HEK293 (cell line): ENCODE data around the gene MED8.

Experiments used
- CTCF ChIA-PET: fragments of 350-600 bp; formaldehyde crosslinking; extraction: SDS; loops from one replicate; lab custom pipeline; 2021; ENCODE audit warnings: antibody characterized with exemption; lab: Yijun Ruan, JAX
- POLR2A ChIA-PET: fragments of 300-600 bp; formaldehyde crosslinking; extraction: SDS; loops from one replicate; lab custom pipeline; 2020; ENCODE audit warnings: antibody characterized with exemption, inconsistent platforms; lab: Yijun Ruan, JAX
- H3K27ac ChIP-seq: fragments of 200-500 bp; sonication (Bioruptor generic); 2 replicates; pipeline ENCODE4 v1.5.1; 2014; ENCODE audit warnings: low read depth, low read length, control low read depth, inconsistent platforms; ENCODE audit errors: extremely low read depth
- H3K36me3 ChIP-seq, 2 experiments: fragments of 200-500 bp in 1 of 2; sonication (Bioruptor generic) in 1 of 2; 1 replicate in 1 of 2; 2 replicates in 1 of 2; pipeline ENCODE4 v1.5.1; 2014 to 2017; ENCODE audit warnings: inconsistent platforms in 2 of 2, low read length in 2 of 2; ENCODE audit not compliant: control insufficient read depth in 2 of 2, insufficient read depth in 1 of 2
- H3K4me1 ChIP-seq: fragments of 200-500 bp; sonication (Bioruptor generic); 2 replicates; pipeline ENCODE4 v1.5.1; 2014; ENCODE audit warnings: mild to moderate bottlenecking, low read length, inconsistent platforms; ENCODE audit not compliant: control insufficient read depth, insufficient read depth
- H3K4me3 ChIP-seq: 2 replicates; pipeline ENCODE4 v1.5.1; 2011; ENCODE audit warnings: low read depth, mild to moderate bottlenecking, control low read depth, low read length, moderate library complexity
- H3K9me3 ChIP-seq: fragments of 200-500 bp; sonication (Bioruptor generic); 2 replicates; pipeline ENCODE4 v1.5.1; 2014; ENCODE audit warnings: low read depth, low read length, inconsistent platforms; ENCODE audit not compliant: control insufficient read depth, insufficient read depth
- KLF7 ChIP-seq: fragments of 450-650 bp; formaldehyde crosslinking; IDR thresholded peaks from 2 replicates; pipeline ENCODE4 v1.5.1; 2016; ENCODE audit warnings: missing biosample characterization, missing genetic modification characterization, borderline replicate concordance
- ZNF140 ChIP-seq: fragments of 450-650 bp; formaldehyde crosslinking; IDR thresholded peaks from 2 replicates; pipeline ENCODE4 v1.5.1; 2016; ENCODE audit warnings: missing biosample characterization, missing genetic modification characterization
- ZNF146 ChIP-seq: fragments of 450-650 bp; formaldehyde crosslinking; IDR thresholded peaks from 2 replicates; pipeline ENCODE4 v1.5.1; 2016; ENCODE audit warnings: missing biosample characterization, missing genetic modification characterization
- ZNF2 ChIP-seq: fragments of 450-650 bp; formaldehyde crosslinking; IDR thresholded peaks from 2 replicates; pipeline ENCODE4 v1.5.1; 2016; ENCODE audit warnings: missing biosample characterization, missing genetic modification characterization
- ZNF274 ChIP-seq, 2 experiments: fragments of 200-500 bp in 1 of 2; fragments of 450-650 bp in 1 of 2; sonication (Bioruptor generic) in 1 of 2; formaldehyde crosslinking in 1 of 2; IDR thresholded peaks; 2 replicates each; pipeline versions ENCODE4 v1.5.1 to v1.6.1; 2014 to 2016; ENCODE audit warnings: borderline replicate concordance in 1 of 2, inconsistent platforms in 1 of 2, low read length in 1 of 2, missing biosample characterization in 1 of 2, missing genetic modification characterization in 1 of 2
- ZNF354C ChIP-seq: fragments of 450-650 bp; formaldehyde crosslinking; IDR thresholded peaks from 2 replicates; pipeline ENCODE4 v1.5.1; 2016; ENCODE audit warnings: missing biosample characterization, missing genetic modification characterization, low read depth, borderline replicate concordance
- TF ChIP-seq, protein P1 (sequence below): fragments of 450-650 bp; formaldehyde crosslinking; IDR thresholded peaks from 2 replicates; pipeline ENCODE4 v1.5.1; 2017; ENCODE audit warnings: missing biosample characterization, mild to moderate bottlenecking, missing genetic modification characterization, moderate library complexity
- TF ChIP-seq, protein P2 (sequence below): fragments of 450-650 bp; formaldehyde crosslinking; IDR thresholded peaks from 2 replicates; pipeline ENCODE4 v1.5.1; 2016; ENCODE audit warnings: missing biosample characterization, missing genetic modification characterization, low read depth
- TF ChIP-seq, protein P3 (sequence below): fragments of 450-650 bp; formaldehyde crosslinking; IDR thresholded peaks from 2 replicates; pipeline ENCODE4 v1.5.1; 2016; ENCODE audit warnings: missing biosample characterization, missing genetic modification characterization
- TF ChIP-seq, protein P4 (sequence below): fragments of 450-650 bp; formaldehyde crosslinking; IDR thresholded peaks from 2 replicates; pipeline ENCODE4 v1.5.1; 2017; ENCODE audit warnings: missing biosample characterization, missing genetic modification characterization
- TF ChIP-seq, protein P5 (sequence below): fragments of 450-650 bp; formaldehyde crosslinking; IDR thresholded peaks from 2 replicates; pipeline ENCODE4 v1.5.1; 2016; ENCODE audit warnings: missing biosample characterization, missing genetic modification characterization
- TF ChIP-seq, protein P6 (sequence below): fragments of 450-650 bp; formaldehyde crosslinking; IDR thresholded peaks from 2 replicates; pipeline ENCODE4 v1.5.1; 2016; ENCODE audit warnings: missing biosample characterization, missing genetic modification characterization, low read depth
- TF ChIP-seq, protein P7 (sequence below): fragments of 450-650 bp; formaldehyde crosslinking; IDR thresholded peaks from 2 replicates; pipeline ENCODE4 v1.5.1; 2016; ENCODE audit warnings: missing biosample characterization, missing genetic modification characterization

MED8 gene

DNA sequence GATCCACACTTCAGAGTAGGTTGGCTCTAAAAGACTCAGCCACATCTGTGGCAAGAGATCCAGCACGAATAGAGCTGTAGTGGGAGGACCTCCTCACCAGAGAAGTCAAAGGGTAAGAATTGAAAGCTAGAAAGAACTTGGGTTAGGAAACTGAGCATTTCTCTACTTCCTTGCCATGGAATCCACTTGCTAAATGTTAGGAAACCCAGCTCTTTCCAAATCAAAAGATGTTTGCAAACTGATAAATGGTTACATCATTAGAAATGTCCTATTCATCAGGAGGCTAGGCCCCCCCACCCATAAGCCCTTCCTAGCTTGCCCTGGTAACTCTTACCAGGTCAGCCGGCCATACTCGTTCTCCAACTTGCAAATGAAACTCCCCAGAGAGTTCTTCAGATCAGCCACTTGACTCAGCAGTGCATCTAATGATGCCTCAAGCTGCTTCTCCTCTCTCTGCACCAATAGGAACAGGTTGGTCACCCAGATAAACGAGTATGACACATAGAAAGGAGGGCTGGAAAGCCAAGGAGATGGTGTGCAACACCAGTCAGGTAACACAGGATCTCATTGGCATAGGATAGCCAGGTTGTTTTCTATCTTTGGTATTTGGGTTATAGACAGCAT lies 1.5 kb downstream of the MED8 start (continued):
- TF ChIP-seq, protein P1, sequence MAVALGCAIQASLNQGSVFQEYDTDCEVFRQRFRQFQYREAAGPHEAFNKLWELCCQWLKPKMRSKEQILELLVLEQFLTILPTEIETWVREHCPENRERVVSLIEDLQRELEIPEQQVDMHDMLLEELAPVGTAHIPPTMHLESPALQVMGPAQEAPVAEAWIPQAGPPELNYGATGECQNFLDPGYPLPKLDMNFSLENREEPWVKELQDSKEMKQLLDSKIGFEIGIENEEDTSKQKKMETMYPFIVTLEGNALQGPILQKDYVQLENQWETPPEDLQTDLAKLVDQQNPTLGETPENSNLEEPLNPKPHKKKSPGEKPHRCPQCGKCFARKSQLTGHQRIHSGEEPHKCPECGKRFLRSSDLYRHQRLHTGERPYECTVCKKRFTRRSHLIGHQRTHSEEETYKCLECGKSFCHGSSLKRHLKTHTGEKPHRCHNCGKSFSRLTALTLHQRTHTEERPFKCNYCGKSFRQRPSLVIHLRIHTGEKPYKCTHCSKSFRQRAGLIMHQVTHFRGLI (tag by site-specific recombination), result no peak
- TF ChIP-seq, protein P2, sequence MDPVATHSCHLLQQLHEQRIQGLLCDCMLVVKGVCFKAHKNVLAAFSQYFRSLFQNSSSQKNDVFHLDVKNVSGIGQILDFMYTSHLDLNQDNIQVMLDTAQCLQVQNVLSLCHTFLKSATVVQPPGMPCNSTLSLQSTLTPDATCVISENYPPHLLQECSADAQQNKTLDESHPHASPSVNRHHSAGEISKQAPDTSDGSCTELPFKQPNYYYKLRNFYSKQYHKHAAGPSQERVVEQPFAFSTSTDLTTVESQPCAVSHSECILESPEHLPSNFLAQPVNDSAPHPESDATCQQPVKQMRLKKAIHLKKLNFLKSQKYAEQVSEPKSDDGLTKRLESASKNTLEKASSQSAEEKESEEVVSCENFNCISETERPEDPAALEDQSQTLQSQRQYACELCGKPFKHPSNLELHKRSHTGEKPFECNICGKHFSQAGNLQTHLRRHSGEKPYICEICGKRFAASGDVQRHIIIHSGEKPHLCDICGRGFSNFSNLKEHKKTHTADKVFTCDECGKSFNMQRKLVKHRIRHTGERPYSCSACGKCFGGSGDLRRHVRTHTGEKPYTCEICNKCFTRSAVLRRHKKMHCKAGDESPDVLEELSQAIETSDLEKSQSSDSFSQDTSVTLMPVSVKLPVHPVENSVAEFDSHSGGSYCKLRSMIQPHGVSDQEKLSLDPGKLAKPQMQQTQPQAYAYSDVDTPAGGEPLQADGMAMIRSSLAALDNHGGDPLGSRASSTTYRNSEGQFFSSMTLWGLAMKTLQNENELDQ, result no peak
- TF ChIP-seq, protein P3, sequence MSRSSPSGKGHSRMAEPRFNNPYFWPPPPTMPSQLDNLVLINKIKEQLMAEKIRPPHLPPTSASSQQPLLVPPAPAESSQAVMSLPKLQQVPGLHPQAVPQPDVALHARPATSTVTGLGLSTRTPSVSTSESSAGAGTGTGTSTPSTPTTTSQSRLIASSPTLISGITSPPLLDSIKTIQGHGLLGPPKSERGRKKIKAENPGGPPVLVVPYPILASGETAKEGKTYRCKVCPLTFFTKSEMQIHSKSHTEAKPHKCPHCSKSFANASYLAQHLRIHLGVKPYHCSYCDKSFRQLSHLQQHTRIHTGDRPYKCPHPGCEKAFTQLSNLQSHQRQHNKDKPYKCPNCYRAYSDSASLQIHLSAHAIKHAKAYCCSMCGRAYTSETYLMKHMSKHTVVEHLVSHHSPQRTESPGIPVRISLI (tag by site-specific recombination), result no peak
- no peak for TF ChIP-seq ZNF146 (tag by site-specific recombination)
- TF ChIP-seq, all 188 proteins: peak for 0

DNA sequence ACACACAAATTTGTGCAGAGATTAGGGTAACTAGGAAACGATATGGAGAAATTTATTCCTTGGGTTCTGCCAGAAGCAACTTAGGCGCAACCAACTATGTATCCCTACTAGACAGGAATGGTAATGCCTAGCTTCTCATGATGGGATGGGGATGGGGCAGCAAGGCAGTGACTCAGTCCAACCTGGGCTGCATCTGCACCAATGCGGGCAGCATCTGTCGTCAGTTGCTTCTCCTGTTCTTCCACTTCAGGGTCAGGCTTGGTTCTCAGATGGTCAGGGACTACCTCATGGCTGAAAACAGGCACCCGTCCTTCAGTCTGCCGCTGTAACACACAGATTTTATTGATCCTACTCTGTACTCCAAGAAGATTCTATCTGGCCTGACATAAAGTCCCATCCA lies 2.9 kb downstream of the MED8 start:
- Histone ChIP-seq H3K36me3 (peaks cover 8 to 69% of the 10 kb centered on the region in 2 experiments; a peak in 2 of 3 replicates), H3K4me1 (no peaks in the 10 kb centered on the region), H3K4me3 (no peak overlapping the region), H3K27ac (no peak overlapping the region), H3K9me3 (no peaks in the 10 kb centered on the region)
- TF ChIP-seq ZNF140 (tag by site-specific recombination), result no peak
- no peak for TF ChIP-seq ZNF2 (tag by site-specific recombination)
- TF ChIP-seq, protein P4, sequence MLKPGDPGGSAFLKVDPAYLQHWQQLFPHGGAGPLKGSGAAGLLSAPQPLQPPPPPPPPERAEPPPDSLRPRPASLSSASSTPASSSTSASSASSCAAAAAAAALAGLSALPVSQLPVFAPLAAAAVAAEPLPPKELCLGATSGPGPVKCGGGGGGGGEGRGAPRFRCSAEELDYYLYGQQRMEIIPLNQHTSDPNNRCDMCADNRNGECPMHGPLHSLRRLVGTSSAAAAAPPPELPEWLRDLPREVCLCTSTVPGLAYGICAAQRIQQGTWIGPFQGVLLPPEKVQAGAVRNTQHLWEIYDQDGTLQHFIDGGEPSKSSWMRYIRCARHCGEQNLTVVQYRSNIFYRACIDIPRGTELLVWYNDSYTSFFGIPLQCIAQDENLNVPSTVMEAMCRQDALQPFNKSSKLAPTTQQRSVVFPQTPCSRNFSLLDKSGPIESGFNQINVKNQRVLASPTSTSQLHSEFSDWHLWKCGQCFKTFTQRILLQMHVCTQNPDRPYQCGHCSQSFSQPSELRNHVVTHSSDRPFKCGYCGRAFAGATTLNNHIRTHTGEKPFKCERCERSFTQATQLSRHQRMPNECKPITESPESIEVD (tag by site-specific recombination), result no peak
- no peak for TF ChIP-seq ZNF274 (IDR thresholded peaks at IDR 0.05; ENCODE audit: low read length)
- no peak for TF ChIP-seq ZNF274 (tag by site-specific recombination; IDR thresholded peaks at IDR 0.05; ENCODE audit: borderline replicate concordance)
- TF ChIP-seq, protein P5, sequence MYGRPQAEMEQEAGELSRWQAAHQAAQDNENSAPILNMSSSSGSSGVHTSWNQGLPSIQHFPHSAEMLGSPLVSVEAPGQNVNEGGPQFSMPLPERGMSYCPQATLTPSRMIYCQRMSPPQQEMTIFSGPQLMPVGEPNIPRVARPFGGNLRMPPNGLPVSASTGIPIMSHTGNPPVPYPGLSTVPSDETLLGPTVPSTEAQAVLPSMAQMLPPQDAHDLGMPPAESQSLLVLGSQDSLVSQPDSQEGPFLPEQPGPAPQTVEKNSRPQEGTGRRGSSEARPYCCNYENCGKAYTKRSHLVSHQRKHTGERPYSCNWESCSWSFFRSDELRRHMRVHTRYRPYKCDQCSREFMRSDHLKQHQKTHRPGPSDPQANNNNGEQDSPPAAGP (tag by site-specific recombination), result no peak
- no peak for TF ChIP-seq ZNF354C (tag by site-specific recombination)
- TF ChIP-seq KLF7 (tag by site-specific recombination), result no peak
- TF ChIP-seq, protein P6, sequence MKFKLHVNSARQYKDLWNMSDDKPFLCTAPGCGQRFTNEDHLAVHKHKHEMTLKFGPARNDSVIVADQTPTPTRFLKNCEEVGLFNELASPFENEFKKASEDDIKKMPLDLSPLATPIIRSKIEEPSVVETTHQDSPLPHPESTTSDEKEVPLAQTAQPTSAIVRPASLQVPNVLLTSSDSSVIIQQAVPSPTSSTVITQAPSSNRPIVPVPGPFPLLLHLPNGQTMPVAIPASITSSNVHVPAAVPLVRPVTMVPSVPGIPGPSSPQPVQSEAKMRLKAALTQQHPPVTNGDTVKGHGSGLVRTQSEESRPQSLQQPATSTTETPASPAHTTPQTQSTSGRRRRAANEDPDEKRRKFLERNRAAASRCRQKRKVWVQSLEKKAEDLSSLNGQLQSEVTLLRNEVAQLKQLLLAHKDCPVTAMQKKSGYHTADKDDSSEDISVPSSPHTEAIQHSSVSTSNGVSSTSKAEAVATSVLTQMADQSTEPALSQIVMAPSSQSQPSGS (tag by site-specific recombination), result no peak
- TF ChIP-seq, protein P7, sequence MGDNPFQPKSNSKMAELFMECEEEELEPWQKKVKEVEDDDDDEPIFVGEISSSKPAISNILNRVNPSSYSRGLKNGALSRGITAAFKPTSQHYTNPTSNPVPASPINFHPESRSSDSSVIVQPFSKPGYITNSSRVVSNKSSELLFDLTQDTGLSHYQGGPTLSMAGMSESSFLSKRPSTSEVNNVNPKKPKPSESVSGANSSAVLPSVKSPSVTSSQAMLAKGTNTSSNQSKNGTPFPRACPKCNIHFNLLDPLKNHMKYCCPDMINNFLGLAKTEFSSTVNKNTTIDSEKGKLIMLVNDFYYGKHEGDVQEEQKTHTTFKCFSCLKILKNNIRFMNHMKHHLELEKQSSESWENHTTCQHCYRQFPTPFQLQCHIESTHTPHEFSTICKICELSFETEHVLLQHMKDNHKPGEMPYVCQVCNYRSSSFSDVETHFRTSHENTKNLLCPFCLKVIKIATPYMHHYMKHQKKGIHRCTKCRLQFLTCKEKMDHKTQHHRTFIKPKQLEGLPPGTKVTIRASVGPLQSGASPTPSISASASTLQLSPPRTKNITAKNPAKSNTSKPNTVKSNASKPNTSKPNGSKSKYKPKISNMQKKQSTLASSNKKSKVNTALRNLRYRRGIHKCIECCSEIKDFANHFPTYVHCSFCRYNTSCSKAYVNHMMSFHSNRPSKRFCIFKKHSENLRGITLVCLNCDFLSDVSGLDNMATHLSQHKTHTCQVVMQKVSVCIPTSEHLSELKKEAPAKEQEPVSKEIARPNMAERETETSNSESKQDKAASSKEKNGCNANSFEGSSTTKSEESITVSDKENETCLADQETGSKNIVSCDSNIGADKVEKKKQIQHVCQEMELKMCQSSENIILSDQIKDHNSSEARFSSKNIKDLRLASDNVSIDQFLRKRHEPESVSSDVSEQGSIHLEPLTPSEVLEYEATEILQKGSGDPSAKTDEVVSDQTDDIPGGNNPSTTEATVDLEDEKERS (tag by site-specific recombination), result no peak
- POLR2A ChIA-PET, result no interaction called here
- CTCF ChIA-PET, result interaction anchor here (0.9 to 1.1 kb wide), 2 partner anchors 15 to 23 kb away, joined by 3 read pairs; no protein-coding TSS in a partner anchor
